GM15510 (cell line): Measurements from ENCODE around the gene KIF5A.

Experiments used
- POLR2A ChIP-seq: IDR thresholded peaks from 3 replicates; pipeline ENCODE4 v1.6.1; 2011; ENCODE audit warnings: borderline replicate concordance; ENCODE audit not compliant: insufficient read length; ENCODE audit errors: extremely low read depth

Gene KIF5A

GRCh38 chr12:57529831-57530230 is 20.0 kb upstream of the KIF5A start:
- no peak for TF ChIP-seq POLR2A

- no peak for TF ChIP-seq POLR2A
These were observed 19.3 kb upstream of the KIF5A start for GRCh38 chr12:57530396-57531142.

- TF ChIP-seq POLR2A = no peak
These were observed 18.0 kb upstream of the KIF5A start for GRCh38 chr12:57531836-57532235.

- no peak for TF ChIP-seq POLR2A
These were observed 16.7 kb upstream of the KIF5A start for GRCh38 chr12:57533108-57533507.

GRCh38 chr12:57534250-57534649 is 15.6 kb upstream of the KIF5A start:
- TF ChIP-seq POLR2A = no peak

GRCh38 chr12:57534991-57535543 is 14.8 kb upstream of the KIF5A start:
- TF ChIP-seq POLR2A = no peak

- no peak for TF ChIP-seq POLR2A
These were observed 13.9 kb upstream of the KIF5A start for GRCh38 chr12:57535764-57536596.

GRCh38 chr12:57536597-57536942 is 13.3 kb upstream of the KIF5A start:
- TF ChIP-seq POLR2A = no peak

GRCh38 chr12:57539134-57539768 is 10.6 kb upstream of the KIF5A start:
- TF ChIP-seq POLR2A = no peak

GRCh38 chr12:57541001-57541400 is 8.8 kb upstream of the KIF5A start:
- no peak for TF ChIP-seq POLR2A

- no peak for TF ChIP-seq POLR2A
These were observed 8.1 kb upstream of the KIF5A start for GRCh38 chr12:57541717-57542116.

- TF ChIP-seq POLR2A = no peak
These were observed 6.3 kb upstream of the KIF5A start for GRCh38 chr12:57543581-57543980.

- TF ChIP-seq POLR2A = no peak
These were observed 3.9 kb upstream of the KIF5A start for GRCh38 chr12:57545809-57546437.

- TF ChIP-seq POLR2A = peak; percentile 60
These were observed 3.2 kb upstream of the KIF5A start, which contains the start of gene DCTN2 for GRCh38 chr12:57546438-57547287. Gene DCTN2, minus strand, starts transcription at chr12:57547192. Its CDS starts 129 bp downstream, at chr12:57547063.

- TF ChIP-seq POLR2A = no peak
These were observed 2.4 kb upstream of the KIF5A start for GRCh38 chr12:57547288-57548012.
